ENCODE measurements around the gene CTNND1. TPM values are rescaled to one million over a fixed set of nuclear protein-coding genes. Genes with fewer than 3 reads are reported as not detected.

The CTNND1 gene
- total and polyA plus RNA-seq, 2 of the 8 experiments (the other 6 are each of a cell fraction or from before 2014, with no cell fraction given): 91.9 to 164 TPM

DNA sequence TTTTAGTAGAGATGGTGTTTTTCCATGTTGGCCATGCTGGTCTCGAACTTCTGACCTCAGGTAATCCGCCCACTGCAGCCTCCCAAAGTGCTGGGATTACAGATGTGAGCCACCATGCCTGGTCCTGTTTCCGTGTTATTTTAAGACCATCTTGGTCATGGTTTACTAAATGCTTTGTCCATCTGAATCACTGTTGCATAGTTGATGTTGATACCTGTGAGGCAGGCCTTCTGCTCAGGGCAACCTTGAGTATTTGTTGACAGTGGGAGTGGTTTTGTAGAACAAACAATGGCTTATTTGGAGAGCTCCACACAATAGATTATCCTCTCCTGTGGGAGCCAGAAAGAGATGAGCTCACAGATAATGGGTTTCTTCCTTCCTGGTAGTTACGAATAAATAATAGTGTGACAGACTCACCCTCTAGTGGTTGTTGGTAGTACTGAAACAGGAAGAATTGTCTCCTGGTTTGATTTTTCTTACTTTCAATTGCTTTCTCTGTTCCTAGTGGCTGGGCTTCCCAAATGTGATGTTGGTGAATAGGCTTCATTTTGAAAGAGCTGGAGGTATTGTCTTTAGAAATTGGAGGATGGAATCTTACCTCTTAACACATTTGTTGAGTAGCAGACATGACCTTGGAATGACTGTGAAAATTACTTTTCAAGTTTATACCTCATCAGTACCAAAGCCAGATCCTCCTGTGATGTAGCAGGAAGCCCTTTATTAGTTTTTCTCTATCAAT is 39.0 kb downstream of the CTNND1 start (continued):
- TF ChIP-seq POU5F1 (IDR thresholded peaks at IDR 0.05; ENCODE audit: low read depth, low read length): no peak
